D341Med (cell line): ENCODE data around the gene TMEM272.
A peak's percentile ranks its signal among the peaks of the same experiment; 100 is the strongest.
"Not testable (repeated sequence)": the region's sequence is repeated elsewhere in the genome, so short reads cannot be mapped to it uniquely, and the experiment has no call there.

Source experiments
- DNase-seq: peaks from one replicate; pipeline ENCODE4 v3.0.0; 2012; ENCODE audit warnings: low spot score

TMEM272 gene

GRCh38 chr13:51824712-51825111 is 20.3 kb downstream of the TMEM272 start:
- not testable (repeated sequence) for DNase-seq

GRCh38 chr13:51823863-51824262 is 21.1 kb downstream of the TMEM272 start:
- no peak for DNase-seq

DNA sequence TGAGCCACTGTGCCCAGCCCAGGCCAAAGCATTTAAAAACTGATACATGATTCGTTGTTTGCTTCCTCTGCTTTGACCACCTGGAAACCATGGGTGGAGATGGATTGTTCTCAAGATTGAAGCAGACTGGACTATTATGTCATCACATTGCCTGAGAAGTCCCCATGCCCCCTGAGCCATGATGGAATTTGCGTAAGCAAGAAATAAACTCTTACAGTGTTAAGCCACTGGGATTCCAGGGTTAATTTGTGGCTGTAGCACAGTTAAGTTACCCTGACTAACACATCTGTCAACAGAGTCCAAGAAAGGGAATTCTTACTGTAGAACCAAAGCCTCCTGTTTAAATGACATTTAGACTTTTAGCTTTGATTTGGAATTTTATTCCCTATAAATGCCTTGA is 21.6 kb downstream of the TMEM272 start:
- DNase-seq = no peak

- no peak for DNase-seq
Observed at GRCh38 chr13:51822106-51822815, 22.7 kb downstream of the TMEM272 start.

DNA sequence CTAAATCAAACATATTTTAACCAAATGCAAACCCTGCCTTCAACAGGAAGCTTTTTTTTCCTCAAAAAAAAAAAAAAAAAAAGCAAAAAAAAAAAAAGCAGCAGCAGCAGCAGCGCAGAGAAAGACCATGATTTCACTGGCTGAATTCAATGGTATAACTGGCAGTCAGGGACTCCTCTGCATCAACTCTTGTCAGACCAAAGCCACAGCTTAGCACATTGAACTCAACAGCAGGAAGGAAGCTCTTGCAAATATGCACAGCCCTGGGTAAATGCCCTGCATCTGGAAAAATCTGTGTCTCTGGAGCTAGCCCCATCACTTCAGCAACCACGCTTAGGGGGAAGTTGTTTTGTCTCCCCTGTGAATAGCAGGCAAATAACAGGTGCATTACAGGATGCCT is 23.4 kb downstream of the TMEM272 start:
- no peak for DNase-seq

GRCh38 chr13:51820016-51820597 is 24.9 kb downstream of the TMEM272 start:
- DNase-seq = no peak

DNA sequence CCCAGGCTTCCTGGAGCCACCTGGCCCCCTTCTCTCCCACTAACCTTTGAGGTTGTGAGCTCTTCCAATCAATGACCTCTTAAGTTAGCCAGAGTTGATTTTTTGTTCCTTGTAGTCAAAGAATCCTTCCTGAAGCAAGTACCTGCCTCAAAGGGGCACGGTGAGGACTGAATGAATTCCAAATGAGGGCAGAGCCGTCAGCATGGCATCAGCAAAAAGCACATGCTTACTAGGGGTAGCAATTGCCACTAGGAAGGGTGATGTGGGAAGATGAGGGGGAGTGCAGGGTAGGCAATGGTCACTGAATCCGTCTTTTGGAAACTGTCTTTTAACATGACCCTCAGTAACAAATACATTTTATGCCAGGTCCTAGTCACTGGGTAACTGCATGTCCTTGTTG is 25.4 kb downstream of the TMEM272 start:
- DNase-seq = no peak

- no peak for DNase-seq
Observed at GRCh38 chr13:51818781-51819511, 26.0 kb downstream of the TMEM272 start.

DNA sequence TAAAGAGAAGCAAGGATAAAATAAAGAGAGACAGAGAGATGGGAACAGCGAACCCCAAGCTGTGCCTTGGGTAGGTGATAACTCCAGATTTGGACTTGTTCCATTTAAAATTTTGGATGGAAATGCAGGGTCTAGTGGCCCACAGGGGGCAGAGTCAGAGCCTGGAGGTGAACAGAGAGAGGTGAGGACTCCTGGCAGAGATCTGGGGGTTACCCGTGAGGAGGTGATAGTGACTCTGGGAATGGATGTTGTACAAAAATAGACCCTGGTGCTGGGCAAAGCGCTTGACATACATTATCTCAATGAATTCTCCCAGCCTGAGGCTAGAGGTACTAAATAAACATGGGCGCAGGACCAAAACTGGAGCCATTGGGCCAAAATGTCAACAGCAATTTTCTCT is 26.7 kb downstream of the TMEM272 start:
- no peak for DNase-seq

DNA sequence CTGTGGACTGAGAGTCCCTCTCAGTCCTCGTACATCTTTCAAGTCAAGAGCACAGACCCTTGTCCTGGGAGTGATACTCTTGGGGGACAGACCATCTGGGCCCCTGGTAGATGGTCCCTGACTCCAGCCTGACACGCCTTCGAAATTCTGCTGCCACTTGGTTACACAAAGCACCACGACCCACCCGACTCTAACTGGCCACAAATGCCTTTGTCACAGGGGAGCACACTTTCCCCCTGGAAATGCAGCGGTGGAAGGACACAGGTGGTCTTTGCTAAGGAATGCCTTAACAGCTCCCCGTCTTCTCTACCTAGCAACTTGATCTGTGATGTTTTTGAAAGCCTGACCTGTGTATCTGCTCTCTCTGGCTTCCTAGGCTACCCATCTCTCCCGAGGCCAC is 27.3 kb downstream of the TMEM272 start:
- no peak for DNase-seq

- no peak for DNase-seq
Observed at GRCh38 chr13:51816604-51817249, 28.2 kb downstream of the TMEM272 start.

DNA sequence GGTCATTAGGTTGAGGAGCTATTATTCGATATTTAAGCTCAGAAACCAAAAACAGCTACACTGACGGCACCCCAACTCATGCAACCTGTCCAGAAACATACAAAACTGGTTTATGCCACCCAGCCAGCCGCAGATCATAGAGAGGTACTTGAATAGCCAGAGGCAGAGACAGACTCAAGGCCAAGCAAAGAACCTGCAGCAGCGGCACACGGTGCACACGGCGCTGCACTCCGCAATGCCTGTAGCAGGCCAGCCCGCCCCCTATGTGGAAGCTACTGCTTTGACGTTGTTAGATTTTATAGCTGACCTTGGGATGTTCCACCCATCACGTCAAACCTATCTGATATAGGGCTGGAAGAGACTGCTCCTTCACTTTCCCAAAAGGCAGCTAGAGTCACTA is 29.1 kb downstream of the TMEM272 start:
- DNase-seq = no peak

- DNase-seq = peak; percentile 81
Observed at GRCh38 chr13:51814825-51815650, 29.9 kb downstream of the TMEM272 start.

DNA sequence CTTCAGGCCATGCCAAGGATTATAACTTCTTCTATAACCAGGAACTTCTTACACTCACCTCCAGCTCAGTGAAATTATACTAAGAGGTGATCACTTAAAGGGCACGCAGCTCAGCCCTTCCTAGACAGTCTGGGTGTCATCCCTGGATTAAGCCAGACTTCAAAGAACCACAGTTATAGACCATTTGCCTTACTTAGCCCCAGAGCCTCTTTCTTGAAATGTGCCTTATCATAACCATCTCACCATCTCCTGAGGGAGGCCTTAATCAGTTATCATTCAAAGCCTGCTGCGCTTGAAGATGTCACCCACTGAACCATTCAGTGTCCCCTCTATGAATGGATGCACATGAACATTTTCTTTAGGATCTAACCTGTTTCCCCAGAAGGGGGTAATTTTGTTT is 30.9 kb downstream of the TMEM272 start:
- no peak for DNase-seq

DNA sequence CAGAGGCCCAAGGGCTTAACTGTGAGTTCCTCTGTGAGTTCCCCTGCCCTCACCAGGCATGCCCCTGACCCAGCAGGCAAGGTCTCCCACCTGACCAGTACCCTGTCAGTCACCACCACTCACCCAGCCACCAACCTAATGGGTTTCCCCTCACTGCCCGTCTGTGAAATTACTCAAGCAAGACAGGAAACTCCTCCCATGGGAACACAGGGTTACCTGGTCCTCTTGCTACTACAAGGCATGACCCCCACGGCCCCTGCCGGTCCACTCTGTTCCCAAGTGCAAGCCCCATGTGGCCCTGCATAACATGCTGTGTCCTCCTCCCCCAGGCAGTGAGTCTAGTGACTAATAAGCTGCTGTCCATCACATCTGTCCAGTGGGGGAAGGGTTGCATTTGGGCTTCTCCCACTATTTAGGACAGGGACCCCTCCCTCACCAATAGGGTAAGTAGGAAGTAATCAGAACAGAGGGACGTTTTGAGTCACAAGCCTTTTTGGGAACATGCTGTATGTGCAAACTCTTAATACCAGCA is 33.0 kb downstream of the TMEM272 start:
- no peak for DNase-seq

- no peak for DNase-seq
Observed at GRCh38 chr13:51811046-51811445, 33.9 kb downstream of the TMEM272 start.

GRCh38 chr13:51808811-51809210 is 36.2 kb downstream of the TMEM272 start:
- no peak for DNase-seq

DNA sequence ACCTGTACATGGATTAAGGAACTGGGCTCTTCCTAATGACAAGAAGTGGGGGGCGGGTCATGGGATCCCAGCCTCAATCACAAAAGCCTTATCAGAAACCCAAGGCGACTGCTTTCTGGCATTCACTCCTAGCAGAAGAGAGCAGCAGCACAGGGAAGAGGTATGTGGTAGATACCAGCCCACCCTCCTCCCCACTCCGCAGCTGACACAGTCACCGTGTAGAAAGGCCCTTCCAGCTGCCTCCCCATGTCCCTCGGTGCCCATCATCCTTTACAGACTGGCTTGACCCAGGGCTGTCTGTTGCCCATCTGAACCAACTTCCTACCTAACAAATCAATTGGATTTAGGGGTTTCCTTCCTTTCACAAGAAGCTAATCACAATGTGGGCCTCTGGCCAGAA is 37.9 kb downstream of the TMEM272 start:
- no peak for DNase-seq

- DNase-seq = no peak
Observed at GRCh38 chr13:51806566-51806965, 38.4 kb downstream of the TMEM272 start.

DNA sequence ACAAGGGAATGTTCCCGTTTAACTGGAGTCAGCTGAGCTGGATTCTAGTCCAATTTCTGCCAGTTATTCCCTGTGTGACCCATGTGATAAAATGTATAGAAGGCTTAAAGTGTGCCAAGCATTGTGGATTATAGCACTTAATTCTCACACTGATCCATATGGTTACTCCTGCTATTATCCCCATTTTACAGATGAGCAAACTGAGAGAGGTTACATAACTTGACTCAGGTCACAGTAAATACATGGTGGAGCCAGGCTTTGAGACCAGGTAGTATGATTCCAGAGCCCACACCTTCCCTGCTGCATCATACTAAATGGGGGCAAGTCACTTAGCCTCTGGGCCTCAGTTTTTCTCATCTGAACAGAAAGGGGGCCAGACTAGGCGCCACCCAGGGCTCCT is 39.1 kb downstream of the TMEM272 start:
- DNase-seq = no peak

DNA sequence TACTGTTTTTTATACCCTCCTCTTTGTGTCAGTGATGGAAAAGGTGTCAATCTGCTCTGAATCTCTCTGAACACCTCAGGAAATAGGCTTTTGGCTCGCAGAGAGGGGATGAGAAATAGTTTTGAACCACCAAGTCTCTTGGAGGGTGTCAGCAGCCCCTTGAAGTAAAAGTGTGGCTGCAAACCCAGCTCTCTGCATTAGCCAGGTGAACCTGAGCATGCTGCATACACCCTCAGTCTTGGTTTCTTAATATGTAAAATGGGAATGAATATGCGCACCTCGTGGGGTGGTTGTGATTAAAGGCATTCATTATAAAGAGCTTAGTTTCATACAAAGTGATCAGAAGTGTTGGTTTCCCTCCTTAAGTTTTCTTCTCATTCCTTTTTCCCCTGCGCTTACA is 39.7 kb downstream of the TMEM272 start:
- DNase-seq = no peak
